Ovary (tissue), 9 donors: ENCODE data around the gene PFDN6. TPM values are rescaled to one million over a fixed set of nuclear protein-coding genes. Genes with fewer than 3 reads are reported as not detected.
A peak's percentile ranks its signal among the peaks of the same experiment; 100 is the strongest.

ENCODE experiments used
- DNase-seq, 5 donors: peaks; one replicate each; pipeline ENCODE4 v3.0.0-alpha.2; 2019 to 2020
- H3K27ac ChIP-seq, 2 donors: fragments of 200-600 bp; one replicate each; pipeline versions ENCODE4 v1.5.1 to v1.8.0; 2019 to 2022
- H3K27me3 ChIP-seq: fragments of 200-600 bp; one replicate; pipeline ENCODE4 v1.8.0; 2022
- H3K36me3 ChIP-seq: fragments of 200-600 bp; sonication (generic); one replicate; pipeline ENCODE4 v1.5.1; 2019
- H3K4me1 ChIP-seq: one replicate; pipeline ENCODE4 v1.8.1; 2013; ENCODE audit warnings: mild to moderate bottlenecking, moderate library complexity; ENCODE audit not compliant: insufficient read depth
- H3K4me3 ChIP-seq: fragments of 200-600 bp; sonication (generic); one replicate; pipeline ENCODE4 v1.5.1; 2017
- H3K9me3 ChIP-seq, 2 donors: fragments of 200-600 bp in 1 of 2; sonication (generic) in 1 of 2; one replicate each; pipeline versions ENCODE4 v1.5.1 to v1.8.1; 2013 to 2019; ENCODE audit warnings: mild to moderate bottlenecking in 1 of 2, moderate library complexity in 1 of 2
- CTCF ChIP-seq, 3 donors: fragments of 450-650 bp in 2 of 3; fragments of 200-600 bp in 1 of 3; IDR thresholded peaks; one replicate each; pipeline versions ENCODE4 v1.5.1 to v1.8.0; 2016 to 2022; ENCODE audit warnings: antibody characterized with exemption in 3 of 3, mild to moderate bottlenecking in 1 of 3
- EP300 ChIP-seq: sonication (generic); formaldehyde crosslinking; IDR thresholded peaks from one replicate; pipeline ENCODE4 v1.6.1; 2017; ENCODE audit warnings: antibody characterized with exemption
- POLR2A ChIP-seq: fragments of 450-650 bp; IDR thresholded peaks from one replicate; pipeline ENCODE4 v1.6.1; 2017; ENCODE audit warnings: antibody characterized with exemption, mild to moderate bottlenecking, moderate library complexity
- WGBS, 3 donors: extraction: QIAGEN DNeasy Blood & Tissue Kit in 1 of 3; methylation state at CpG; one replicate each; pipeline versions ENCODE4 v1.1.5 to v1.1.7; 2013 to 2017; 5-methylcytosine and 5-hydroxymethylcytosine counted together
- intact Hi-C, 4 donors: fragments of 100-400 bp; cut with DNase I; formaldehyde crosslinking; loops; one replicate each; pipeline versions ENCODE4 v1.11.0 to v1.15.1; 2022 to 2023
- polyA plus RNA-seq, 2 donors: library from polyadenylated mRNA; stranded (reverse); fragments of 200-250 nt in 1 of 2; fragments of 350-450 nt in 1 of 2; fragmentation: Illumina TruSeq in 1 of 2; extraction: RNeasy Lipid Tissue Mini Kit (QIAGEN cat#74804) in 1 of 2; gene quantifications; one replicate each; pipeline ENCODE4 v1.2.3, GENCODE V29; 2013 to 2014
- total RNA-seq, 7 donors: library from RNA; depleted of rRNA in 2 of 7; stranded (reverse); fragments of >200 nt in 2 of 7; fragmentation: NEBNext Ultra II Directional in 3 of 7; extraction: Animal tissue kit (Norgen Biotek cat#: 25700) in 3 of 7; gene quantifications; one replicate each; pipeline versions ENCODE4 v1.1.0 to v1.2.4, GENCODE V29; 2016 to 2023
- donor health status: DM: no; HTN: no; CAD: no; lungs with moderate emphysema.
- donor health status: DM: no; HTN: no; CAD: no.
- donor health status: Bipolar disorder and iron deficiency.
- donor health status: DM: yes; HTN: yes; CAD: no.
- donor health status: DM: no; HTN: no; CAD: no.
- donor health status: DM: yes; HTN: yes; CAD: no.

The PFDN6 gene
- total and polyA plus RNA-seq, 9 donors = 9.8 to 83.0 (median 42.7) TPM

GRCh38 chr6:33296797-33297405, 7.5 kb downstream of the PFDN6 start:
- intact Hi-C loops = loop anchor here in 1 of 4 donors (10.0 kb wide), 1 partner anchor 118 kb away; the partner anchor contains the start of genes CUTA and PHF1
- Histone ChIP-seq H3K4me3 (peak overlapping the region; percentile 69), H3K27me3 (no peaks in the 10 kb centered on the region), H3K27ac (peak overlapping the region in 1 of 2 donors; percentile 96), H3K36me3 (no peaks in the 10 kb centered on the region), H3K4me1 (peaks cover 9% of the 10 kb centered on the region), H3K9me3 (no peaks in the 10 kb centered on the region)
- no peak for TF ChIP-seq EP300
- no peak for TF ChIP-seq POLR2A
- no peak for TF ChIP-seq CTCF (IDR thresholded peaks at IDR 0.05)
- 70 to 75% (median 74%) methylated on average over 12 of the region's 12 CpGs for WGBS, 3 donors
- peak in 1 of 5 donors; percentile 33 for DNase-seq

GRCh38 chr6:33297406-33297955, 8.1 kb downstream of the PFDN6 start:
- Histone ChIP-seq H3K4me1 (peaks cover 9% of the 10 kb centered on the region), H3K27ac (peak overlapping the region; percentile 73 to 96), H3K27me3 (no peaks in the 10 kb centered on the region), H3K9me3 (no peaks in the 10 kb centered on the region), H3K4me3 (peak overlapping the region; percentile 69), H3K36me3 (no peaks in the 10 kb centered on the region)
- DNase-seq = peak in 3 of 5 donors; percentile 50 to 64 (median 60)
- intact Hi-C loops = loop anchor here in 1 of 4 donors (10.0 kb wide), 1 partner anchor 117 kb away; the partner anchor contains the start of genes CUTA and PHF1
- WGBS, 3 donors = 16 to 20% (median 17%) methylated on average over 16 of the region's 16 CpGs
- TF ChIP-seq EP300 = no peak
- TF ChIP-seq CTCF (IDR thresholded peaks at IDR 0.05) = no peak
- no peak for TF ChIP-seq POLR2A

GRCh38 chr6:33297956-33298772, 8.8 kb downstream of the PFDN6 start:
- H3K36me3 ChIP-seq = no peaks in the 10 kb centered on the region
- 1% methylated on average over 33 to 42 of the region's 42 CpGs for WGBS, 3 donors
- peak; percentile 67 to 90 (median 71) for DNase-seq
- intact Hi-C loops = loop anchor here in 1 of 4 donors (10.0 kb wide), 1 partner anchor 117 kb away; the partner anchor contains the start of genes CUTA and PHF1
- H3K4me3 ChIP-seq = peak overlapping the region; percentile 69
- TF ChIP-seq POLR2A (peak; percentile 82), EP300 (no peak), CTCF (IDR thresholded peaks at IDR 0.05) (no peak)
- peaks cover 9% of the 10 kb centered on the region for H3K4me1 ChIP-seq
- H3K9me3 ChIP-seq = no peaks in the 10 kb centered on the region
- no peaks in the 10 kb centered on the region for H3K27me3 ChIP-seq
- peak overlapping the region; percentile 73 to 96 for H3K27ac ChIP-seq

GRCh38 chr6:33298773-33299236, 9.4 kb downstream of the PFDN6 start, which contains the start of gene RGL2:
Gene RGL2 (minus strand): TSS chr6:33298942. CDS start chr6:33298610, 332 bp downstream.
- peak; percentile 84 to 90 (median 87) for DNase-seq
- WGBS, 3 donors = 0 to 1% (median 1%) methylated on average over 30 to 34 of the region's 34 CpGs

More at GRCh38 chr6:33298773-33299236, 9.4 kb downstream of the PFDN6 start, which contains the start of gene RGL2:
- Histone ChIP-seq H3K9me3 (no peaks in the 10 kb centered on the region), H3K4me3 (peak within 1 kb of the TSS; percentile 69), H3K4me1 (peaks cover 9% of the 10 kb centered on the region), H3K36me3 (no peaks in the 10 kb centered on the region), H3K27ac (peak within 1 kb of the TSS; percentile 73 to 96), H3K27me3 (no peaks in the 10 kb centered on the region)
- intact Hi-C loops = loop anchor here in 1 of 4 donors (10.0 kb wide), 1 partner anchor 116 kb away; the partner anchor contains the start of genes CUTA and PHF1
- TF ChIP-seq EP300 (no peak), POLR2A (no peak), CTCF (IDR thresholded peaks at IDR 0.05) (no peak)
